ENCODE data around the gene RAB11A.

RAB11A gene

GRCh38 chr15:65923264-65923663, 54.0 kb downstream of the RAB11A start:
- DNase-seq (ENCODE audit: extremely low read depth, low read depth) = no peak
- no peak for TF ChIP-seq CTCF (IDR thresholded peaks at IDR 0.05; ENCODE audit: low read depth, low read length)

- TF ChIP-seq CTCF (IDR thresholded peaks at IDR 0.05; ENCODE audit: low read depth, low read length) = no peak
- DNase-seq (ENCODE audit: extremely low read depth, low read depth) = no peak
Measured at GRCh38 chr15:65924004-65924403, 54.7 kb downstream of the RAB11A start.

DNA sequence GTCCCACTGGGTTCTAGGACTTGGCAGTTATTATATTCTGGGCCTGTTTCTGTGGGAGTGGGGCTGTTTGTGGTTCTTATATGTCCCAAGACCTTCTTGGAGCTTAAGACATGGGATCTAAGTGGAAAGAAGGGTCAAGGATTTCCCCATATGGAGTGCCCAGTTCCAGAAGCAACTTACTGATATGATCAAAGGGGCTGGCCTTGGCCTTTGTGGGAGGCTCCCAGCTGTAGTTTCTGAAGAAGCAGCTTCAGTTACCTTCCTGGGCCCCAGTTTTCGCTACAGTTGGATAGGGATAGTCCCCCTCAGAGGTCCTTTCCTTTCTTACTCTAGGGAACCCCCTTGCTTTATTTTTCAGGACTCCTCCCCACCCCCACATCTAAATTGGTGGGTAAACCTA, 56.0 kb downstream of the RAB11A start:
- TF ChIP-seq CTCF (IDR thresholded peaks at IDR 0.05; ENCODE audit: low read depth, low read length) = no peak

GRCh38 chr15:65926459-65926858, 57.2 kb downstream of the RAB11A start:
- no peak for DNase-seq (ENCODE audit: extremely low read depth, low read depth)
- TF ChIP-seq CTCF (IDR thresholded peaks at IDR 0.05; ENCODE audit: low read depth, low read length) = no peak

More for the DNA sequence above, 56.0 kb downstream of the RAB11A start:
- DNase-seq (ENCODE audit: extremely low read depth, low read depth) = no peak

DNA sequence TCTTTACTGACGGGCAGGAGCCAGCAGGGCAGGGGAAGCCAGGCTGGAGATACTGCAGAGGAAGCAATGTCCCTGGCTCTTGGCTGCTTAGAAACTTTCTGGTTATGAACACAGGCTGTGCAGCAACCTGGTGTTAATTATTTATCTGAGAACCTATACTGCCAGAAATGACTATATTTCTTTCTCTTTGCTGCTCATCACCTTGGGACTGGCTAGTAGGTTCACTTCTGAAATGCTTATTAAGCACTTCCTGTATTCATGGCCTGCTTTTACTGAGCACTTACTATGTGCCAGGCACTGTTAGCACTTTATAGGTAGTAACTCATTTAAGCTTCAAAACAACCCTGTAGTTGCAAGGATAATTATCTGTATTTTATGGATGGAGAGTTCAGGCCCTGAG, 57.6 kb downstream of the RAB11A start:
- DNase-seq (ENCODE audit: extremely low read depth, low read depth) = no peak
- no peak for TF ChIP-seq CTCF (IDR thresholded peaks at IDR 0.05; ENCODE audit: low read depth, low read length)

GRCh38 chr15:65927545-65927944, 58.3 kb downstream of the RAB11A start:
- no peak; the same call in 1 of the 2 replicates for TF ChIP-seq CTCF (IDR thresholded peaks at IDR 0.05; ENCODE audit: low read depth, low read length)
- no peak for DNase-seq (ENCODE audit: extremely low read depth, low read depth)

DNA sequence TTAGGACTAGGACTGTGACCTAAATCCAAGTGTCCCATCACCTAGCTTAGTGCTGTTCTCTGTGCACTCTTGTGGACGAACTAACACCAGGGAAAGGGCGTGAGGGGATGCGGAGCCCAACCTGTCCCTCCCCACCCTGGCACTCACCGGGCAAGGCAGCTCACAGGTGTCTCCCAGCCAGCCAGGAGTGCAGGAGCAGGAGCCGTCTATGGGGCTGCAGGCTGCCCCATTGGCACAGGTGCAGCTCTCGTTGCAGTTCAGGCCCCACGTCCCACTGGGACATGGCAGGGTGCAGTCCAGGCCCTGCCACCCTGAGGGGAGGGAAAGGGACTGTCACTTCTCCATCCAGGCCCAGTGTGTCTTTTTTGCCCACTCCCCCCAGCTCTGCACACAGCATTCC, 60.3 kb downstream of the RAB11A start:
- TF ChIP-seq CTCF (IDR thresholded peaks at IDR 0.05; ENCODE audit: low read depth, low read length) = no peak

More for the DNA sequence above, 60.3 kb downstream of the RAB11A start:
- no peak for DNase-seq (ENCODE audit: extremely low read depth, low read depth)
